HG03571 (cell line): ENCODE measurements around the gene SHB.

Experiments
- ATAC-seq: cut with Tn5 transposase; IDR thresholded peaks from one replicate; pipeline ENCODE4 v1.9.1; 2021; ENCODE audit not compliant: unreplicated experiment

The SHB gene

DNA sequence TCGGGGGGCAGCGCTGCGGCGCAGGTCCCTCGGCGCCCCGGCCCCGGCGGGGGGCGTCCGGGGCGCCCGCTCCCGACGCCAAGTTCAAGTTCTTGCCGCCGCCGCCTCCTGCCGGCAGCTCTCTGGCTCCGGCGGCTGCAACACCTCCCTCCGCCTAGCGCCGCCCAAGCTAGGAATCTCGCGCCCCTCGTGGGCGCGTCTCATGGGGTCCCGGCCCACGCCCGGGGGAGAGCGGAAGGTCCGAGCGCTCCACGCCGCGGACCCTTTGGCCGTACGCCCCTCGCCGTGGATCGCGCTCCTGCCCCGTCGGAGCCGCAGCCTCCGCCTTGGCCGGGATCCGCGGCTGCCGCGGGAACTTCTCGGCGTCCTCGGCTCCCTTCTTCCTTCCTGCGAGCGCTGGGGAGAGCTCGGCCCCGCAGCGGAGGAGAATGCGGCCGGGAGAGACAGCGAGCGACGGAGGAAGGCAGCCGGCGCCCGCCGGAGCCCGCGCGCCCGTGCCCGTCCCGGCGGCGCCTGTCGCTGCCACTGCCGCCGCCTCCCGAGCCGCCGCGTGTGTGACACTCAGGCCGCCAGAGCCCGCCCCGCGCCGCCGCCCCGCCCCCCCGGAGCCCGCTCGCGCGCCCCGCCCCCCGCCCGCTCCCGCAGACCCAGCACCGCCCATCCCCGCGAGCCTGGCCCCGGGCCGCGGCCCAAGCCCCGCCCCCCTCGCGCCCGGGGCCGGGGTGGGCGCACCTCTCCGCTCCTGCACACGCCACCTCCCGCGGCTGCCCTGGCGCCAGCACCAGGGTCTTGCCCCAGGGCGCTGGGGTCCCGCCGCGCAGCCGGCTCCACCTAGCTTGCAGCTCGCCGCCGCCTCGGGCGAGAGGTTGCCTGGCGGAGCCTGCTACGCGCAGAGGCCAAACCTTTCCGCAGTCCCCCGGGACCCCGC, at the start of gene SHB:
Gene SHB, minus strand, starts transcription at position 527 of the 928 bp plus-strand sequence. CDS start 582 bp downstream, outside the sequence.
- peak; percentile 40 for ATAC-seq

DNA sequence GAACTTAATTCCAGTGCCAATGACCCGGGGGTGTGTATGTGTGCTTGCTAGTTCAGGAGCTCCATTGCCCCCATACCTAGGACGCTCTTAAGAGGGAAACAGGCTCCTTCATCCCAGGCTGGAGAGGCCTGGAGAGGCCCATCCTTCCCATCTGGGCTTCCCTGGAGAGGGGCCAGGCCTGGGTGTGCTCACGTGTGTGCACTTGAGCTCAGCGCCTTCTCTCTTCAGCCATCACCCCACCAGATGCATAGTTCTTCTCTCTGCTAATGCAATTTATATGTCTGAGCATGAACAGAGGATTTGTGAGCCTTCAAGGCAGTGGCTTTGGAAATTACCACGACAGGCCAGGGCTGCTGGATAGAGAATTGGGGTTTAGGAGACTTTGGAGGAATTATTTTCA, 48.6 kb upstream of the SHB start:
- ATAC-seq = no peak

DNA sequence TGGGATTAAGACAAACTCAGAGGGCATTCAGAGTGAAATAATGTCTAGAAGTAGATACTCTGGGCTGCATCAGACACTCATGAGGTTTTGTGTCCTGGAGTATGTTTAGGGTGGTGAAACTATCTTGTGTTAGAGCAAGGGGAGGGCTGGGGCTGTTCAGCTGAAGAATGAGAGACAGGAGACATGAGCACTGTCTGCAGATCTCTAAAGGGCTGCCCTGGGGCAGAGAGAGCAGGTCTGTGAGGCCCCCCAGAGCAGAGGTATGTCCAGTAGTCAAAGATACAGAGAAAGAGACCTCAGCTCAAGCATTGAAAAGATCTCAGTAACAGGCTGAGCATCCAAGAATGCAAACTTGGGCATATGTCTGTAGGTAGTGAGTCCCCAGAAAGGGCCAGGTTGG, 45.9 kb upstream of the SHB start:
- no peak for ATAC-seq

DNA sequence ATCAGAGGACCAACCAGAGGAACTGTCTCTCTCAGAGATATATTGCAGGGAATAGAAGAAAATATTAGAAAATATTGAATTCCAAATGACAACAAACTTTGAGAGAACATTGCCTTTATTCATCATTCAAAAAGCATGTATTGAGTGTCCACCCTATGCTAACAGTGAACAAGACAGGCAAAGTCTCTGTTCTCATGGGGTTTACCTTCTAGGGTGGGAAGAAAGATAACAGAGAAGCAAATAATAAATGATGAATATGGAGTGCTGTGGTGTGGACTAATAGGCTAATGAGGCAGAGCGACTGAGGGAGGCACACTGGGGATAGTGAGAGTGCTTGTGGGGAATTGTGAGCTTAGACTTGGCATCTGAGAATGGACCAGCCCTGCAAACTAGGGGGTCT, 43.4 kb upstream of the SHB start:
- ATAC-seq = no peak

DNA sequence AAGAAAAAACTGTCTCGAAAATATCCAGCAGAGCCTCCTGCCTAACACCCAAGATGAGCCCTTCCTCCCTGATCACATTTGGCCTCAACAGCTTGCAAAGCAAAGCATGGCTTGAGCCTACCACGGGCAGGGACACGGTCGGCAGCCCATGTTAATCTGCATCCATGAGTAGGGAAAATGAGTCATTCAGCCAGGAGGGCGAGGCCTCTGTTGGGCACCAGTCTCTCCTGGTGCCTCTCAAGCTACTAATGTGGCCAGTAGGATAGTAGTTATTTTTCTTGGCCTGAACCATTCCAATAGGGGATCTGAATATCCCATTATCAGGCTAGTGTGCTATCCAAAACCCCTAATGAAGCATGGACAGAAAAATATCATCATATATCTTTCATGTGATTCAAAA, 43.0 kb upstream of the SHB start:
- ATAC-seq = no peak

DNA sequence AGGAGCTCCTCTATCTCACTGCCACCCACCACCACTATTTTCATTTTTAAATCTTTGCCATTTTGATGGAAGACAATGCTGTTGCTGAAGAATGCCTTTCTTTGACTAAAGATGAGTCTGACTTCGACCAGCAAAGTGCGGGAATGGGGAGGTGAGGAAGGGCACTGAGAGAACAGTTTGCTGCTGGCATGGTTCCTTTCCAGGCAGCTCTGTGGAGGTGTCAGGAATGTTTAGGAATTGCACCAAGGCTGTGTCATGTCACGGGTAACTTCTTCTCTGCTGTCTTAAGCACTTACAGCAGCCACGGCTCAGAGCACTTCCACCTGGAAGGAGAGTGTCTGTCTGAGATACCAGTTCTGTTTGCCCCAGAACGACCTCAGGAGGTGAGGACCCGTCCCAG, 41.4 kb upstream of the SHB start:
- no peak for ATAC-seq

DNA sequence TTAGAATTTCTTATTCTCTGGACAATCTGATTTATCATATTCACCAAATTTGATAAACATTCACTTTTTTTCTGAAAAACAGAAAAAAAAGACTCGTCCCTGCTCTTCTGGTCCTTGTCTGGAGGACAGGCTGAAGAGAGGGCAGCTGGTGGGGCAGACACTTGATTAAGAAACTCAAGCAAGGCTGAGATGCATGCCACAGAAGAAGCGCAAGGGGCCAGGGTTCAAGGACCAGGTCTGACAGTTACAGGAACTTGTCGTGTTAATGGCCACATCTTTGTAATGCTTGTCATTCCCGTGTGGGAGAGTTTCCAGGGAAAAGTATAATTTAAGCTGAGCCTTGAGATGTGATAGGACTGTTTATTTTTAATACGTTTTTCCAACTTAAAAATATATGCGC, 40.6 kb upstream of the SHB start:
- ATAC-seq = no peak

GRCh38 chr9:38108326-38108725, 39.3 kb upstream of the SHB start:
- no peak for ATAC-seq

DNA sequence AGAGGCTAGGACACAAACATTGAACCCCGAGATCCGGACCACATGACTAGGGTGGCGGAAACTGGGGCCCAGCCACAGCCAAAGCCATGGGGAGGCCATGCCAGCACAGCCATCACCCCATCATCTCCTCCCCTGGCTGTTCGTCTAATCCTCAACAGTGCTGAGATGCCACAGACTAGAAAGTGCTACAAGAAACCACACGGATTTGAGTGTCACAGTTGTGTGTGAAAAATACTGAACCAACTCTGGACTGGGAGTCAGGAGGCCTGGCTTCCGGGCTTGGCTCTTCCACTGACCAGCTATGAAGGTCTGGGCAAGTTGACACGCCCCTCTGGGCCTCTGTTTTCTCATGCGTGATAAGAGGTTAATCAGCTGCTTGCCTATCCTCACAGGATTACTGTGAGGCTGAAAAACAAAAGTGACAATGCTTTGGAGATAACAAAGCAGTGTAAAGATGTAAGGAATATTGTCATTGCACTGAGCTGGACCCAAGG, 38.8 kb upstream of the SHB start:
- no peak for ATAC-seq

DNA sequence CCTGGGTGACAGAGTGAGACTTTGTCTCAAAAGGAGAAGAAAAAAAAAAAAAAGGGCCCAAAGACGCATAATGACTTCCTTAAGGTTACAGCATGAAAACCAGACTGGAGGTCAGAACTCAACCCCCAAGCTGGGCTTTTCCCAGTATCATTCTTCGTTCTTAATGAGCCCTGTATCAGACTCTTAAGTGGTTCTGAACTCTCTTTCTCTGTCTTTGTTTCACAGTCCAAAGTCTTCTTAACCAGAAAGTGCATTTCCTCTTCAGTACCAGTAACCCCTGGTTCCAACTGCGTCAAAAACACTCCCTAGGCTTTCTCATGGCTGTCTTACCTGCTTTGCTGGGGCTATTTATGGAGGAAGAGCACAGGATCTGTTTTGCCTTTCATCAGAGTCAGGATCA, 38.4 kb upstream of the SHB start:
- no peak for ATAC-seq

GRCh38 chr9:38106488-38106887, 37.5 kb upstream of the SHB start:
- ATAC-seq = no peak

- ATAC-seq = no peak
Measured at GRCh38 chr9:38103340-38103739, 34.3 kb upstream of the SHB start.

GRCh38 chr9:38101423-38101822, 32.4 kb upstream of the SHB start:
- ATAC-seq = no peak

GRCh38 chr9:38096238-38096805, 27.3 kb upstream of the SHB start:
- ATAC-seq = no peak

DNA sequence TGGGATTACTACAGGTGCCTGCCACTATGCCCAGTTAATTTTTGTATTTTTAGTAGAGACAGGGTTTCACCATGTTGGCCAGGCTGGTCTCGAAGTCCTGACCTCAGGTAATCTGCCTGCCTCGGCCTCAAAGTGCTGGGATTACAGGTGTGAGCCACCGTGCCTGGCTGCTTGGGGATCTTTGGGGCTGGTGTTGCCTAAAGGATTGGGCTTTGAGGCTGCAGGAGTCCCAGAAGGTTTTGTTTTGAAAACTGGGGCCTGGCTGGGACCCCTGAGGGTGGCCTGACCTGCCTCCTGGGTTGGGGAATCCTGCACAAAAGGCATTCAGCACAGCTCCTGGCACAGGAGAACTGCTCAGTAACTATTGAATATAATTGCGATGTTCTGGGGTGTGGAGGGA, 25.1 kb upstream of the SHB start:
- ATAC-seq = no peak

- no peak for ATAC-seq
Measured at GRCh38 chr9:38092656-38093055, 23.6 kb upstream of the SHB start.

DNA sequence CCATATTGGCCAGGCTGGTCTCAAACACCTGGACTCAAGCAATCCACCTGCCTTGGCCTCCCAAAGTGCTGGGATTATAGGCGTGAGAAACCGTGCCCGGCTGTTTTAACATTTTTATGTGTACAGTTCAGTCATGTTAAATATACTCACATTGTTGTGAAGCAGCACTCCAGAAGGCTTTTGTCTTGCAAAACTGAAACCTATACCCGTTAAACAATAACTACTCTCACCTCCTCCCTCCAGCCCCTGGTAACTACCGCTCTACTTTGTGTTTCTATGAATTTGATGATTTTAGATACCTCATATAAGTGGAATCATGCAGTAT, 23.1 kb upstream of the SHB start:
- no peak for ATAC-seq

GRCh38 chr9:38091310-38092199, 22.5 kb upstream of the SHB start:
- peak; percentile 65 for ATAC-seq

GRCh38 chr9:38090170-38090569, 21.1 kb upstream of the SHB start:
- ATAC-seq = no peak

GRCh38 chr9:38089387-38090165, 20.5 kb upstream of the SHB start:
- no peak for ATAC-seq
